ENCODE data around the gene PWWP2B.

- TF ChIP-seq POLR2A (IDR thresholded peaks at IDR 0.05; ENCODE audit: extremely low read depth, insufficient read length) (no peak), CTCF (IDR thresholded peaks at IDR 0.05; ENCODE audit: low read depth, low read length) (no peak)
These were observed 64.2 kb downstream of the PWWP2B start for GRCh38 chr10:132461103-132461682.

All from NB4 (cell line).